Hypothalamus (tissue), 51 donors: ENCODE measurements around the gene GSTM2.

Source experiments
- DNase-seq, 51 donors: peaks; one replicate each; lab custom pipeline; 2025; lab: John Stamatoyannopoulos, UW

The GSTM2 gene

GRCh38 chr1:109667452-109668122, at the start of gene GSTM2:
TSS of gene GSTM2 (plus strand) at chr1:109668057. CDS start at chr1:109668116, 59 bp downstream.
- DNase-seq, result peak in 49 of 51 donors; percentile 25 to 92 (median 80)

GRCh38 chr1:109618661-109619575, 48.9 kb upstream of the GSTM2 start:
- DNase-seq, result no peak

- DNase-seq, result peak in 30 of 51 donors; percentile 17 to 74 (median 47)
Observed at GRCh38 chr1:109619576-109620400, 48.1 kb upstream of the GSTM2 start, which contains the start of the genes AMPD2 and GNAT2. TSS of gene AMPD2 (plus strand) at chr1:109619837. CDS start at chr1:109621176, 1,339 bp downstream. TSS of gene GNAT2 (minus strand) at chr1:109619616. CDS start at chr1:109612870, 6,746 bp downstream.

GRCh38 chr1:109620401-109620791, 47.5 kb upstream of the GSTM2 start:
- peak in 12 of 51 donors; percentile 25 to 70 (median 50) for DNase-seq

GRCh38 chr1:109620841-109621286, 47.0 kb upstream of the GSTM2 start:
- peak in 49 of 51 donors; percentile 40 to 93 (median 83) for DNase-seq

GRCh38 chr1:109621379-109622136, 46.3 kb upstream of the GSTM2 start:
- peak in 1 of 51 donors; percentile 65 for DNase-seq

GRCh38 chr1:109622137-109622892, 45.5 kb upstream of the GSTM2 start:
- no peak for DNase-seq

GRCh38 chr1:109622895-109623294, 45.0 kb upstream of the GSTM2 start:
- DNase-seq, result no peak

GRCh38 chr1:109623601-109624161, 44.2 kb upstream of the GSTM2 start:
- peak in 28 of 51 donors; percentile 17 to 66 (median 44) for DNase-seq

- DNase-seq, result no peak
Observed at GRCh38 chr1:109624201-109625010, 43.5 kb upstream of the GSTM2 start.

GRCh38 chr1:109625176-109625575, 42.7 kb upstream of the GSTM2 start:
- no peak for DNase-seq

- no peak for DNase-seq
Observed at GRCh38 chr1:109625601-109626560, 42.0 kb upstream of the GSTM2 start.

- DNase-seq, result no peak
Observed at GRCh38 chr1:109626682-109627408, 41.0 kb upstream of the GSTM2 start.

- no peak for DNase-seq
Observed at GRCh38 chr1:109627692-109628399, 40.0 kb upstream of the GSTM2 start.
